PFSK-1 (cell line): ENCODE measurements around the gene MRPL38.

Experiments
- FOXP2 ChIP-seq: optimal IDR thresholded peaks from 2 replicates; pipeline ENCODE3; 2011; ENCODE audit warnings: borderline replicate concordance, control low read depth, inconsistent platforms; ENCODE audit not compliant: insufficient read depth; ENCODE audit errors: extremely low read length, extremely low read depth
- POLR2AphosphoS5 ChIP-seq: IDR thresholded peaks from 2 replicates; pipeline ENCODE4 v1.6.1; 2012; ENCODE audit warnings: low read depth, mild to moderate bottlenecking, control low read depth, low read length, moderate library complexity
- SIN3A ChIP-seq: IDR thresholded peaks from 2 replicates; pipeline ENCODE4 v1.6.1; 2012; ENCODE audit warnings: mild to moderate bottlenecking, low read length, moderate library complexity, borderline replicate concordance; ENCODE audit not compliant: insufficient read depth
- TAF1 ChIP-seq: IDR thresholded peaks from 2 replicates; pipeline ENCODE4 v1.6.1; 2012; ENCODE audit warnings: low read length, control low read depth, borderline replicate concordance; ENCODE audit not compliant: insufficient read depth
- TF ChIP-seq, protein P1 (sequence below), 2 experiments: IDR thresholded peaks; 2 replicates each; pipeline versions ENCODE4 v1.6.1 to v1.8.0; 2011 to 2012; ENCODE audit warnings: low read depth in 2 of 2, low read length in 2 of 2, control low read depth in 1 of 2, inconsistent platforms in 1 of 2, mild to moderate bottlenecking in 1 of 2, moderate library complexity in 1 of 2; ENCODE audit not compliant: insufficient read depth in 1 of 2

DNA sequence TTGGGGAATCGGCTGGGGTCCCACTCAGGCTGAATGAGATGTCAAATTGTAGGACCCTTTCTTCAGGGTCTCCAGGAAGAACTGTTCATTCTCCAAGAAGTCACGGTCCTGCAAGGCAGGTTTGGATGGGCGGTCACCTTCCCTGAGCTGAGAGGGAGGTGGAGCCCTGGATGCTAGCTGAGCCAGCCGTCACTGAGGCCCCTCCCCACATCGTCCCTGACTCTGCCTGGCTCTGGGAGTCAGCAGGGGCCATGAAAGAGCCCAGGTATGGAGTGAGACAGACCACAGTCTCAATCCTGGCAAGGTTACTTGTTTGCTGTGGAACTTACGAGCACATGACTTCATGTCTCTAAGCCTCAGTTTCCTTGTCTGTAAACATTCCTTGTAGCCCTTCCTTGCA is 6.0 kb upstream of the MRPL38 start:
- no peak for TF ChIP-seq SIN3A
- no peak for TF ChIP-seq POLR2AphosphoS5
- TF ChIP-seq, protein P1, sequence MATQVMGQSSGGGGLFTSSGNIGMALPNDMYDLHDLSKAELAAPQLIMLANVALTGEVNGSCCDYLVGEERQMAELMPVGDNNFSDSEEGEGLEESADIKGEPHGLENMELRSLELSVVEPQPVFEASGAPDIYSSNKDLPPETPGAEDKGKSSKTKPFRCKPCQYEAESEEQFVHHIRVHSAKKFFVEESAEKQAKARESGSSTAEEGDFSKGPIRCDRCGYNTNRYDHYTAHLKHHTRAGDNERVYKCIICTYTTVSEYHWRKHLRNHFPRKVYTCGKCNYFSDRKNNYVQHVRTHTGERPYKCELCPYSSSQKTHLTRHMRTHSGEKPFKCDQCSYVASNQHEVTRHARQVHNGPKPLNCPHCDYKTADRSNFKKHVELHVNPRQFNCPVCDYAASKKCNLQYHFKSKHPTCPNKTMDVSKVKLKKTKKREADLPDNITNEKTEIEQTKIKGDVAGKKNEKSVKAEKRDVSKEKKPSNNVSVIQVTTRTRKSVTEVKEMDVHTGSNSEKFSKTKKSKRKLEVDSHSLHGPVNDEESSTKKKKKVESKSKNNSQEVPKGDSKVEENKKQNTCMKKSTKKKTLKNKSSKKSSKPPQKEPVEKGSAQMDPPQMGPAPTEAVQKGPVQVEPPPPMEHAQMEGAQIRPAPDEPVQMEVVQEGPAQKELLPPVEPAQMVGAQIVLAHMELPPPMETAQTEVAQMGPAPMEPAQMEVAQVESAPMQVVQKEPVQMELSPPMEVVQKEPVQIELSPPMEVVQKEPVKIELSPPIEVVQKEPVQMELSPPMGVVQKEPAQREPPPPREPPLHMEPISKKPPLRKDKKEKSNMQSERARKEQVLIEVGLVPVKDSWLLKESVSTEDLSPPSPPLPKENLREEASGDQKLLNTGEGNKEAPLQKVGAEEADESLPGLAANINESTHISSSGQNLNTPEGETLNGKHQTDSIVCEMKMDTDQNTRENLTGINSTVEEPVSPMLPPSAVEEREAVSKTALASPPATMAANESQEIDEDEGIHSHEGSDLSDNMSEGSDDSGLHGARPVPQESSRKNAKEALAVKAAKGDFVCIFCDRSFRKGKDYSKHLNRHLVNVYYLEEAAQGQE (IDR thresholded peaks at IDR 0.05; ENCODE audit: insufficient read depth in 1 of 2, low read depth in 2 of 2, low read length in 2 of 2), result no peak
- no peak for TF ChIP-seq TAF1
- TF ChIP-seq FOXP2, result no peak
